ENCODE data around the gene GCH1.

GRCh38 chr14:54834081-54834480, 68.5 kb downstream of the GCH1 start:
- TF ChIP-seq, protein P1, sequence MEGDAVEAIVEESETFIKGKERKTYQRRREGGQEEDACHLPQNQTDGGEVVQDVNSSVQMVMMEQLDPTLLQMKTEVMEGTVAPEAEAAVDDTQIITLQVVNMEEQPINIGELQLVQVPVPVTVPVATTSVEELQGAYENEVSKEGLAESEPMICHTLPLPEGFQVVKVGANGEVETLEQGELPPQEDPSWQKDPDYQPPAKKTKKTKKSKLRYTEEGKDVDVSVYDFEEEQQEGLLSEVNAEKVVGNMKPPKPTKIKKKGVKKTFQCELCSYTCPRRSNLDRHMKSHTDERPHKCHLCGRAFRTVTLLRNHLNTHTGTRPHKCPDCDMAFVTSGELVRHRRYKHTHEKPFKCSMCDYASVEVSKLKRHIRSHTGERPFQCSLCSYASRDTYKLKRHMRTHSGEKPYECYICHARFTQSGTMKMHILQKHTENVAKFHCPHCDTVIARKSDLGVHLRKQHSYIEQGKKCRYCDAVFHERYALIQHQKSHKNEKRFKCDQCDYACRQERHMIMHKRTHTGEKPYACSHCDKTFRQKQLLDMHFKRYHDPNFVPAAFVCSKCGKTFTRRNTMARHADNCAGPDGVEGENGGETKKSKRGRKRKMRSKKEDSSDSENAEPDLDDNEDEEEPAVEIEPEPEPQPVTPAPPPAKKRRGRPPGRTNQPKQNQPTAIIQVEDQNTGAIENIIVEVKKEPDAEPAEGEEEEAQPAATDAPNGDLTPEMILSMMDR (IDR thresholded peaks at IDR 0.05): no peak
- no peak for TF ChIP-seq POLR2A (IDR thresholded peaks at IDR 0.05)

Data from right lobe of liver (tissue), 4 donors.